Nephron (organoid): ENCODE results near the gene DMRT2.
A peak's percentile ranks its signal among the peaks of the same experiment; 100 is the strongest.

Source experiments
- H3K27ac Mint-ChIP-seq, 3 experiments: 2 replicates each; pipeline ENCODE4 v1.8.0; 2020; ENCODE audit warnings: mixed read lengths in 3 of 3, mild to moderate bottlenecking in 2 of 3, moderate library complexity in 1 of 3
- H3K27me3 Mint-ChIP-seq: 2 replicates; pipeline ENCODE4 v1.8.0; 2021; ENCODE audit warnings: low read depth, mild to moderate bottlenecking, moderate library complexity, mixed read lengths
- H3K36me3 Mint-ChIP-seq: 2 replicates; pipeline ENCODE4 v1.8.0; 2020; ENCODE audit warnings: low read depth, mixed read lengths
- H3K4me1 Mint-ChIP-seq: 2 replicates; pipeline ENCODE4 v1.8.0; 2020; ENCODE audit warnings: mixed read lengths
- H3K4me3 Mint-ChIP-seq, 3 experiments: 2 replicates each; pipeline ENCODE4 v1.8.0; 2020; ENCODE audit warnings: mild to moderate bottlenecking in 3 of 3, mixed read lengths in 3 of 3, moderate library complexity in 2 of 3
- H3K9me3 Mint-ChIP-seq: 2 replicates; pipeline ENCODE4 v1.8.0; 2020; ENCODE audit warnings: mixed read lengths
- TF ChIP-seq, protein P1 (sequence below), 3 experiments: fragments of 200-600 bp; sonication (generic); IDR thresholded peaks; one replicate each; pipeline ENCODE4 v1.5.0; 2021; ENCODE audit warnings: antibody characterized with exemption in 3 of 3; ENCODE audit not compliant: unreplicated experiment in 3 of 3

The DMRT2 gene

DNA sequence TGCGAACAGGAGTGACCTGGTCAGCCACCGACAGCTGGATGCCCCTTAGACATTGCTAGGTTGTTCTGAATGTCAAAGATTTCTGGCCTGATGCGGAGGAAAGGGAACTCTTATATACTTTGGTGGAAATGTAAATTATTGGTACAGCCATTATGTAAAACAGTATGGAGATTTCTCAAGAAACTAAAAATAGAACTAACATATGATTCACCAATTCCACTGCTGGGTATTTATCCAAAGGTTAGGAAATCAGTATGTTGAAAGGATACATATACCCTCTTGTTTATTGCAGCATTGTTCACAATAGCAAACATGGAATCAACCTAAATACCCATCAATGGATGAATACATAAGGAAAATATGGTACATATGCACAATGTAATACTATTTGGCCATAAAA lies 41.9 kb upstream of the DMRT2 start:
- no peak overlapping the region for H3K4me3 Mint-ChIP-seq
- peaks cover 30% of the 10 kb centered on the region for H3K27me3 Mint-ChIP-seq
- no peaks in the 10 kb centered on the region for H3K9me3 Mint-ChIP-seq
- H3K36me3 Mint-ChIP-seq, result no peaks in the 10 kb centered on the region
- H3K4me1 Mint-ChIP-seq, result peaks cover 9% of the 10 kb centered on the region
- no peak overlapping the region for H3K27ac Mint-ChIP-seq
- TF ChIP-seq, protein P1, sequence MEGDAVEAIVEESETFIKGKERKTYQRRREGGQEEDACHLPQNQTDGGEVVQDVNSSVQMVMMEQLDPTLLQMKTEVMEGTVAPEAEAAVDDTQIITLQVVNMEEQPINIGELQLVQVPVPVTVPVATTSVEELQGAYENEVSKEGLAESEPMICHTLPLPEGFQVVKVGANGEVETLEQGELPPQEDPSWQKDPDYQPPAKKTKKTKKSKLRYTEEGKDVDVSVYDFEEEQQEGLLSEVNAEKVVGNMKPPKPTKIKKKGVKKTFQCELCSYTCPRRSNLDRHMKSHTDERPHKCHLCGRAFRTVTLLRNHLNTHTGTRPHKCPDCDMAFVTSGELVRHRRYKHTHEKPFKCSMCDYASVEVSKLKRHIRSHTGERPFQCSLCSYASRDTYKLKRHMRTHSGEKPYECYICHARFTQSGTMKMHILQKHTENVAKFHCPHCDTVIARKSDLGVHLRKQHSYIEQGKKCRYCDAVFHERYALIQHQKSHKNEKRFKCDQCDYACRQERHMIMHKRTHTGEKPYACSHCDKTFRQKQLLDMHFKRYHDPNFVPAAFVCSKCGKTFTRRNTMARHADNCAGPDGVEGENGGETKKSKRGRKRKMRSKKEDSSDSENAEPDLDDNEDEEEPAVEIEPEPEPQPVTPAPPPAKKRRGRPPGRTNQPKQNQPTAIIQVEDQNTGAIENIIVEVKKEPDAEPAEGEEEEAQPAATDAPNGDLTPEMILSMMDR (IDR thresholded peaks at IDR 0.05; ENCODE audit: unreplicated experiment in 3 of 3), result no peak

DNA sequence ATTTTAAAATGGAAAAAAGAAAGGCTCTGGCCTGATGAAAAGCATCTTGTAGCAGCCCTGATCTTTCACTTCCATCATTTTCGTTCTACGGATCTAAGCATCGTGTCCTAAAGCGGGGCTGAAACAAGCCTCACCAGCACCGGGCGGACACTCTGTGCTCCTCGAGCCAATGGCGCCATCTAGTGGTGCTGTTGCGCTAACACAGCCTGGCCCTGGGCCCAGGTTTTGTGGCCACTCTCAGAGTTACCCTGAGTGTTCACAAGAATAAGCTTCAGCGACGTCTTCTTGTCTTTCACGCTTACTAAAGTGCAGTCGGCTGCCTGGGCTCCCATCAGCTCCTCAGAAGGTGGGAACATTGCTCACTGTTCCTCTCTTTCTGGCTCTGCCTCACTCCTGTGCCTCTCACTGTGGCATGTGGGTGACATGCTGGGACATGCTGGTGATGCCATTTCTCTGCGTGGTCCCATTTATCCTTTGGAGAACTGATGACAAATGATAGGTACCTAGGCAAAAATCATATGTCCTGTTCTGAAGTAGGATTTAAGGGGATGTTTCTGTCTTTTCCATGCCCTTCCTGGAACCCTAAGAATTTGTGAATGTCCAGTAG lies 41.0 kb upstream of the DMRT2 start:
- no peaks in the 10 kb centered on the region for H3K36me3 Mint-ChIP-seq
- H3K27ac Mint-ChIP-seq, result no peak overlapping the region
- H3K9me3 Mint-ChIP-seq, result no peaks in the 10 kb centered on the region
- H3K27me3 Mint-ChIP-seq, result peaks cover 30% of the 10 kb centered on the region
- peaks cover 14% of the 10 kb centered on the region for H3K4me1 Mint-ChIP-seq
- H3K4me3 Mint-ChIP-seq, result no peak overlapping the region
- TF ChIP-seq, protein P1 (IDR thresholded peaks at IDR 0.05; ENCODE audit: unreplicated experiment in 3 of 3), result peak; percentile 96 to 99 (median 99)

DNA sequence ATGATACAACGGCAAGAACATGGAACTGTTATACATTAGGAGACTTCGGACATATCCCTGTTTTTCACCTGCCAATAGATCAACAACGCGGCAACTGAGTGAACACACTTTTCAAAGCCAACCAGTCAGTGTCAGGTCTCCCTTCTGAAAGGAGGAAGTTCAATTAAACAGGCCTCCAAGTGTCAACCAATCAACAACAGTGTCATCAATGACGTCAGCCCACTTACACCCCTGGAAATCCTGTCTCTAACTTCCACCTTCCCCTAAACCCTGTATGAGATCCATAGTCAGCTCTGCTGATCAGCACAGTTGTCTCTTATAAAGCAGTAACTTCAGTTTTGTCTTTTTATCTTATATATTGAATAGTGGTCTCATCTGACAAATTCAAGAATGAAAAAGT lies 37.1 kb upstream of the DMRT2 start:
- H3K36me3 Mint-ChIP-seq, result no peaks in the 10 kb centered on the region
- TF ChIP-seq, protein P1 (IDR thresholded peaks at IDR 0.05; ENCODE audit: unreplicated experiment in 3 of 3), result no peak
- no peak overlapping the region for H3K4me3 Mint-ChIP-seq
- H3K4me1 Mint-ChIP-seq, result peaks cover 7% of the 10 kb centered on the region
- no peak overlapping the region for H3K27ac Mint-ChIP-seq
- peaks cover 22% of the 10 kb centered on the region for H3K27me3 Mint-ChIP-seq
- no peaks in the 10 kb centered on the region for H3K9me3 Mint-ChIP-seq

DNA sequence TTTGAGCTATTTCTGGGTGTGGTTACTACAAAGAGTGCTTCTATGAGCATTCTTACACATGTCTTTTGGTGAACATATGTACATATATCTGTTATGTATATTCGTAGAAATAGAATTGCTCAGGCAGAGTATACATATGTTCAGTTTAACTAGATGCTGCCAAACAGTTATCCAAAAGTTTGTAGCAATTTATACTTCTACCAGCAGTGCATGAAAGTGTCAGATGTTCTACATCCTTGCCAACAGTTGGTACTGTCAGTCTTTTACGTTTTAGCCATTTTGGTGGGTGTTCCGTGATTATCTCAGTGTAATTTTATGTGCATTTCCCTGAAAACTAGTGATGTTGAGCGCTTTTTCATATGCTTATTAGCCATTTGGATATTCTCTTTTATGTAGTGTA lies 35.9 kb upstream of the DMRT2 start:
- no peak overlapping the region for H3K4me3 Mint-ChIP-seq
- TF ChIP-seq, protein P1 (IDR thresholded peaks at IDR 0.05; ENCODE audit: unreplicated experiment in 3 of 3), result no peak
- H3K27ac Mint-ChIP-seq, result peak overlapping the region in 2 of 3 experiments; percentile 22 to 45
- H3K4me1 Mint-ChIP-seq, result peaks cover 7% of the 10 kb centered on the region
- peaks cover 10% of the 10 kb centered on the region for H3K27me3 Mint-ChIP-seq
- no peaks in the 10 kb centered on the region for H3K9me3 Mint-ChIP-seq
- no peaks in the 10 kb centered on the region for H3K36me3 Mint-ChIP-seq

DNA sequence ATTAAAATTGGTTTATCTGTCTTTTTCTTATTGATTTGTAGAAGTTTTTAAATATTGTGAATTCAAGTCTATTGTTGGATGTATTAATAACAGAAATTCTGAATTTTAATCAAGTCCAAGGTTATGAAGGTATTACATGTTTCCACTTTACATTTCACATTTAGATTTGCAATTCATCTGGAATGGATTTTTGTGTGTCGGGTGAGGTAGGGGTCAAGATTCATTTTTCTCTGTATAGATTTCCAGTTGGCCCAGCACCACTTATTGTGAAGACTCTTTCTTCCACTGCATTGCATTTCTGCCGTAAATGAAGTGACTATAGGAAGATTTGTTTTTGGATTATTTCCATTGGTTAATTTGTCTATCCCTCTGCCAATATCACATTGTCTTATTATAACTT lies 35.5 kb upstream of the DMRT2 start:
- peak overlapping the region in 2 of 3 experiments; percentile 22 to 45 for H3K27ac Mint-ChIP-seq
- no peaks in the 10 kb centered on the region for H3K36me3 Mint-ChIP-seq
- peaks cover 7% of the 10 kb centered on the region for H3K4me1 Mint-ChIP-seq
- no peaks in the 10 kb centered on the region for H3K9me3 Mint-ChIP-seq
- peaks cover 10% of the 10 kb centered on the region for H3K27me3 Mint-ChIP-seq
- TF ChIP-seq, protein P1 (IDR thresholded peaks at IDR 0.05; ENCODE audit: unreplicated experiment in 3 of 3), result no peak
- H3K4me3 Mint-ChIP-seq, result no peak overlapping the region

DNA sequence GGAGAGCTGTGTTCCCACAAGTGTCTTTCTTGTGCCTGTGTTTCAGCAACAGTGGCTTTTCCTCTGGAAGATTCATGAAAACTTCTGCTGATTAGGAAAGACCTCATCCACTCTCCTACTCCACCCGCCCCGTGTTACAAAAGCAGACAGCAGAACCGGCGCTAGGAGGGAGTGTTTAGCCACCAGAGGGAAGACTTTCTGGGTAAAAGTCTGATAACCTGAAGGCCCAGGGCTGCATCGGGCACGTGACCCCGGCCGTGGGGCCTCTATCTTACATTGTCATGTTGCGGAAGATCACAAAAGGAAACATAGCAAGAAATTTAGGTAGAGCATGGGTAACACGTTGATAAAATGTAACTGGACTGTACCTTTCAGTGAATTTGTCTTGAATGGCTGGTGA lies 32.0 kb upstream of the DMRT2 start:
- H3K27ac Mint-ChIP-seq, result no peak overlapping the region
- no peak overlapping the region for H3K4me3 Mint-ChIP-seq
- H3K4me1 Mint-ChIP-seq, result peaks cover 7% of the 10 kb centered on the region
- TF ChIP-seq, protein P1 (IDR thresholded peaks at IDR 0.05; ENCODE audit: unreplicated experiment in 3 of 3), result peak; percentile 39 to 51 (median 42)
- no peaks in the 10 kb centered on the region for H3K36me3 Mint-ChIP-seq
- peaks cover 9% of the 10 kb centered on the region for H3K27me3 Mint-ChIP-seq
- peaks cover 5% of the 10 kb centered on the region for H3K9me3 Mint-ChIP-seq
